Sigmoid colon (tissue), 7 donors: ENCODE measurements around the gene ZBTB47. TPM values are rescaled to one million over a fixed set of nuclear protein-coding genes. Genes with fewer than 3 reads are reported as not detected.

ENCODE experiments used
- DNase-seq: peaks from one replicate; pipeline ENCODE4 v3.0.0-alpha.2; 2019
- H3K27ac ChIP-seq, 4 donors: fragments of 200-600 bp; sonication (generic); one replicate each; pipeline ENCODE4 v1.5.1; 2016 to 2019; ENCODE audit warnings: mild to moderate bottlenecking in 1 of 4
- H3K27me3 ChIP-seq, 3 donors: fragments of 200-600 bp; sonication (generic); one replicate each; pipeline ENCODE4 v1.5.1; 2019; ENCODE audit warnings: mild to moderate bottlenecking in 1 of 3
- H3K36me3 ChIP-seq, 4 donors: fragments of 200-600 bp; sonication (generic); one replicate each; pipeline ENCODE4 v1.5.1; 2016 to 2019
- H3K4me1 ChIP-seq, 4 donors: fragments of 200-600 bp; sonication (generic); one replicate each; pipeline ENCODE4 v1.5.1; 2017 to 2019
- H3K4me3 ChIP-seq, 4 donors: fragments of 200-600 bp; sonication (generic); one replicate each; pipeline ENCODE4 v1.5.1; 2017 to 2019; ENCODE audit warnings: mild to moderate bottlenecking in 2 of 4, moderate library complexity in 1 of 4
- H3K9me3 ChIP-seq, 4 donors: fragments of 200-600 bp in 3 of 4; sonication (generic) in 3 of 4; one replicate each; pipeline versions ENCODE4 v1.5.1 to v1.6.1; 2013 to 2019
- EP300 ChIP-seq, 4 donors: sonication (generic); formaldehyde crosslinking; IDR thresholded peaks; one replicate each; pipeline ENCODE4 v1.6.1; 2017; ENCODE audit warnings: antibody characterized with exemption in 4 of 4
- POLR2A ChIP-seq, 2 donors: fragments of 450-650 bp; IDR thresholded peaks; one replicate each; pipeline ENCODE4 v1.6.1; 2016; ENCODE audit warnings: antibody characterized with exemption in 2 of 2, mild to moderate bottlenecking in 2 of 2, moderate library complexity in 2 of 2
- POLR2AphosphoS5 ChIP-seq, 4 donors: sonication (generic); formaldehyde crosslinking; IDR thresholded peaks; one replicate each; pipeline ENCODE4 v1.6.1; 2017; ENCODE audit warnings: antibody characterized with exemption in 4 of 4
- WGBS, 2 donors: extraction: QIAGEN DNeasy Blood & Tissue Kit; methylation state at CpG; one replicate each; pipeline ENCODE4 v1.1.7; 2013; 5-methylcytosine and 5-hydroxymethylcytosine counted together
- intact Hi-C: fragments of 100-400 bp; cut with DNase I; formaldehyde crosslinking; loops from one replicate; pipeline ENCODE4 v1.15.1; 2023
- polyA plus RNA-seq, 3 donors: library from polyadenylated mRNA; stranded (reverse); fragments of 200-250 nt; gene quantifications; one replicate each; pipeline ENCODE4 v1.2.3, GENCODE V29; 2013
- total RNA-seq, 4 donors: library from RNA; depleted of rRNA; stranded (reverse); fragments of >200 nt; gene quantifications; one replicate each; pipeline ENCODE4 v1.1.0, GENCODE V29; 2016
- TF ChIP-seq, protein P1 (sequence below), 4 experiments: fragments of 450-650 bp in 3 of 4; fragments of 200-600 bp in 1 of 4; IDR thresholded peaks; one replicate each; pipeline ENCODE4 v1.5.1; 2016 to 2019; ENCODE audit warnings: antibody characterized with exemption in 4 of 4, mild to moderate bottlenecking in 3 of 4, moderate library complexity in 2 of 4
- donor health status: healthy with polysubstance abuse.
- donor health status: Bipolar disorder and iron deficiency.
- donor health status: healthy.

Gene ZBTB47
- total and polyA plus RNA-seq, 7 donors = 6.2 to 74.8 (median 34.9) TPM

DNA sequence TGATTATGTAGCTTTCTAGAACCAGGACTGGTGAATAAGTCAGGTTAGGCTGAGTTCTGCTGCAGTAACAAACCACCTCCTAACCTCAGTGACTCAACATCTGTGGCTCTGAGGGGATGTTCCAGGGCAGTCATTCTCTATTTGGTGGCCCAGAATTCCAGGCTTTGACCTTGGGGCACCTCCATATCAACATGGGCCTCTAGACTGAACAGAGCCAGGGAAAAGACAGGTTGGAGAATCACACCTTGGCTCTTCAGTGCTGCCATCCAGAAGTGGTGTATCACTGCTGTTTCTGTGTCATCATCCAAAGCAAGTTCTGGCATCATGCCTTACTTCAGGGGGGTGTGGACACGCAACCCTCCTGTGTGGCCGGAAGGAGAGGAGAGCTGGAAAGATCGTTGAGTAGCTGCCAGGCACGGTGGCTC lies 15.3 kb downstream of the ZBTB47 start:
- WGBS, 2 donors = 86 to 89% methylated on average over 4 of the region's 4 CpGs
- Histone ChIP-seq H3K36me3 (no peaks in the 10 kb centered on the region), H3K4me1 (peaks cover 0 to 31% (median 29%) of the 10 kb centered on the region in 4 donors), H3K27ac (no peak overlapping the region), H3K9me3 (no peaks in the 10 kb centered on the region), H3K27me3 (no peaks in the 10 kb centered on the region), H3K4me3 (no peak overlapping the region)
- TF ChIP-seq POLR2AphosphoS5 (IDR thresholded peaks at IDR 0.05) = peak in 1 of 4 donors; percentile 2
- TF ChIP-seq, protein P1, sequence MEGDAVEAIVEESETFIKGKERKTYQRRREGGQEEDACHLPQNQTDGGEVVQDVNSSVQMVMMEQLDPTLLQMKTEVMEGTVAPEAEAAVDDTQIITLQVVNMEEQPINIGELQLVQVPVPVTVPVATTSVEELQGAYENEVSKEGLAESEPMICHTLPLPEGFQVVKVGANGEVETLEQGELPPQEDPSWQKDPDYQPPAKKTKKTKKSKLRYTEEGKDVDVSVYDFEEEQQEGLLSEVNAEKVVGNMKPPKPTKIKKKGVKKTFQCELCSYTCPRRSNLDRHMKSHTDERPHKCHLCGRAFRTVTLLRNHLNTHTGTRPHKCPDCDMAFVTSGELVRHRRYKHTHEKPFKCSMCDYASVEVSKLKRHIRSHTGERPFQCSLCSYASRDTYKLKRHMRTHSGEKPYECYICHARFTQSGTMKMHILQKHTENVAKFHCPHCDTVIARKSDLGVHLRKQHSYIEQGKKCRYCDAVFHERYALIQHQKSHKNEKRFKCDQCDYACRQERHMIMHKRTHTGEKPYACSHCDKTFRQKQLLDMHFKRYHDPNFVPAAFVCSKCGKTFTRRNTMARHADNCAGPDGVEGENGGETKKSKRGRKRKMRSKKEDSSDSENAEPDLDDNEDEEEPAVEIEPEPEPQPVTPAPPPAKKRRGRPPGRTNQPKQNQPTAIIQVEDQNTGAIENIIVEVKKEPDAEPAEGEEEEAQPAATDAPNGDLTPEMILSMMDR (IDR thresholded peaks at IDR 0.05) = no peak
- TF ChIP-seq EP300 (IDR thresholded peaks at IDR 0.05) = no peak
- no peak for TF ChIP-seq POLR2A (IDR thresholded peaks at IDR 0.05)
- DNase-seq = peak; percentile 62
- intact Hi-C loops = no loop called here

DNA sequence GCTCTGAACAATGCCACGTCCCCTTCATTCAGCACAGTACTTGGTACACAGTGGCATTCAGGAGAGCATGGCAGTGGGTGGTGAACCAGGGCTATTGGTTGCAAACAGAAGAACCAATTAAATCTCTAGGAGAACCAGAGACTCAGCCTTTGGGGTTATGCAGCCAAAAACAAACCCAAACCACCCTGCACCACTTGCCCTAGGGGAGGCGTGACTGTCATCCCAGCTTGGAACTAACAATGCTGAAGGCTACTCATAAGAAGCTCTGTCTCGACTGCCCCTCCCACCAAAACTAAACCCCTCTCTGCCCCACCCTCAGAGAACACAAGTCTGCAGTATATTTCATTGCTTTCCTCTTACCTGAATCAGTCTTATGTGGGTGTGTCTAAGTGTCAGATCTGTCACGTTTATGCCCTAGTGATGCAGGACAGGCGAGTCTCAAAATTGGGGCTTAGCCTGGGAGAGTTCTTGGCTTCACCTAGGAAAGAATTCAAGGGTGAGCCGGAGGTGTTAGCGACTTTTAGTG lies 16.6 kb downstream of the ZBTB47 start:
- intact Hi-C loops = no loop called here
- Histone ChIP-seq H3K27me3 (no peaks in the 10 kb centered on the region), H3K4me3 (no peak overlapping the region), H3K9me3 (no peaks in the 10 kb centered on the region), H3K36me3 (no peaks in the 10 kb centered on the region), H3K4me1 (peaks cover 0 to 31% (median 29%) of the 10 kb centered on the region in 4 donors), H3K27ac (no peak overlapping the region)
- no peak for TF ChIP-seq EP300 (IDR thresholded peaks at IDR 0.05)
- TF ChIP-seq, protein P1 (IDR thresholded peaks at IDR 0.05) = no peak
- no peak for TF ChIP-seq POLR2AphosphoS5 (IDR thresholded peaks at IDR 0.05)
- TF ChIP-seq POLR2A (IDR thresholded peaks at IDR 0.05) = no peak
- no peak for DNase-seq
- 63 to 83% methylated on average over 7 of the region's 7 CpGs for WGBS, 2 donors

DNA sequence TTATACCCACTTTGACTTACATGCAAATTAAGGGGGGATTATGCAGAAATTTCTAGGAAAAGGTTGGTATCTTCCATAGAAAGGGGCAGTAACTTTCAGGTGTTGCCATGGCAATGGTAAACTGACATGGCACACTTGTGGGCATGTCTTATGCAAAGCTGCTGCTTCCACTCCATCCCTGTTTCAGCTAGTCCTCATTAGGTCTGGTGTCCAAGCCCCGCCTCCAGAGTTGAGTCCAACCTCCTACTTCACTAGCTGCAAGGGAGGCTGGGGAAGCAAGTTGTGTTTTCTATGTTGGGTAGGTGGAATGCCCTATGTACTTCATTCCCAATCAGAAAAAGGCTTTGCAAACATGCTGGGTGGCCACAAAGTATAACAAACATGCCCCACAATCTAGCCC lies 17.2 kb downstream of the ZBTB47 start:
- DNase-seq = no peak
- intact Hi-C loops = no loop called here
- H3K9me3 ChIP-seq = no peaks in the 10 kb centered on the region
- H3K4me3 ChIP-seq = no peak overlapping the region
- no peak overlapping the region for H3K27ac ChIP-seq
- 90% methylated on average over 1 of the region's 1 CpG for WGBS, 2 donors
- H3K36me3 ChIP-seq = no peaks in the 10 kb centered on the region
- H3K4me1 ChIP-seq = peaks cover 0 to 28% (median 27%) of the 10 kb centered on the region in 4 donors
- H3K27me3 ChIP-seq = no peaks in the 10 kb centered on the region
- TF ChIP-seq EP300 (IDR thresholded peaks at IDR 0.05) (no peak), POLR2AphosphoS5 (IDR thresholded peaks at IDR 0.05) (no peak), POLR2A (IDR thresholded peaks at IDR 0.05) (no peak)
- TF ChIP-seq, protein P1 (IDR thresholded peaks at IDR 0.05) = no peak

DNA sequence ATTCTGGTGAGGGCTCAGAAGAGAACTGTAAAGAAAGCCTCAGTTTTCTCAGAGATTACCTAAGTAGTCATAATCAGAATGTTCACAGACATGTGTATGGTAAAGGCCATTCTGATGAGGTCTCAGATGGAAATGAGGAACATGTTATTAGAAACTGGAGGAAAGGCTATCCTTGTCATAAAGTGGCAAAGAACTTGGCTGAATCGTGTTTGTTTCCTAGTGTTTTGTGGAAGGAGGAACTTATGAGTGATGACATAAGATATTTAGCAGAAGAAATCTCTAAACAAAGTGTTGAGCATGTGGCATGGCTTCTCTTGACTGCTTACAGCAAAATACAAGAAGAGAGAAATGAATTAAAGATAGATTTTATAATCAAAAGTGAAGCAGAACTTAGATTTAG lies 19.0 kb downstream of the ZBTB47 start:
- intact Hi-C loops = no loop called here
- no peaks in the 10 kb centered on the region for H3K9me3 ChIP-seq
- DNase-seq = no peak
- WGBS, 2 donors = 21 to 43% methylated on average over 1 of the region's 1 CpG
- no peak overlapping the region for H3K4me3 ChIP-seq
- H3K27ac ChIP-seq = no peak overlapping the region
- H3K36me3 ChIP-seq = no peaks in the 10 kb centered on the region
- no peaks in the 10 kb centered on the region for H3K27me3 ChIP-seq
- H3K4me1 ChIP-seq = peaks cover 0 to 9% (median 9%) of the 10 kb centered on the region in 4 donors
- TF ChIP-seq, protein P1 (IDR thresholded peaks at IDR 0.05) = no peak
- no peak for TF ChIP-seq POLR2A (IDR thresholded peaks at IDR 0.05)
- TF ChIP-seq EP300 (IDR thresholded peaks at IDR 0.05) = no peak
- no peak for TF ChIP-seq POLR2AphosphoS5 (IDR thresholded peaks at IDR 0.05)

DNA sequence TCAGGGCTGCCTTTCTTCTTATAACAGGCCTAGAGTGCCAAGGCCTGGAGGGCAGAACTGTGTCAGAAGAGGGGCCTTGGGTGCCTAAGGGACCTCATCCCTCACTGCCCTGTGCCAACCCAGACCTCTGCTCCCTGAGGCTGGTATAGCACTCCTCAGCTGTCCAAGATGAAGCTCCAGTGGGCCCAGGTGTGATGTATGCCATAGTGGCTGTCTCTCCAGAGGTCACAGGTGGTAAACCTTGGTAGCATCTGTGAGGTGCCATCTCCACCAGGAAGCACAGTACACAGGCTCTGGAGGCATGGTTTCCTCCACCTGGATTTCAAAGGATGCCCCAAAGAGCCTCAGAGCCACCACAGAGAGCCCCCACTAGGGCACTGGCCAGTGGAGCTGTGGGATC lies 19.6 kb downstream of the ZBTB47 start:
- TF ChIP-seq POLR2A (IDR thresholded peaks at IDR 0.05) (no peak), EP300 (IDR thresholded peaks at IDR 0.05) (no peak), POLR2AphosphoS5 (IDR thresholded peaks at IDR 0.05) (no peak)
- TF ChIP-seq, protein P1 (IDR thresholded peaks at IDR 0.05) = no peak

More for the DNA sequence above, 19.6 kb downstream of the ZBTB47 start:
- DNase-seq = peak; percentile 2
- Histone ChIP-seq H3K9me3 (no peaks in the 10 kb centered on the region), H3K4me3 (no peak overlapping the region), H3K36me3 (no peaks in the 10 kb centered on the region), H3K4me1 (peaks cover 0 to 4% (median 3%) of the 10 kb centered on the region in 4 donors), H3K27me3 (no peaks in the 10 kb centered on the region), H3K27ac (no peak overlapping the region)
- intact Hi-C loops = no loop called here
